ENCODE data around the gene PADI3.

PADI3 gene

DNA sequence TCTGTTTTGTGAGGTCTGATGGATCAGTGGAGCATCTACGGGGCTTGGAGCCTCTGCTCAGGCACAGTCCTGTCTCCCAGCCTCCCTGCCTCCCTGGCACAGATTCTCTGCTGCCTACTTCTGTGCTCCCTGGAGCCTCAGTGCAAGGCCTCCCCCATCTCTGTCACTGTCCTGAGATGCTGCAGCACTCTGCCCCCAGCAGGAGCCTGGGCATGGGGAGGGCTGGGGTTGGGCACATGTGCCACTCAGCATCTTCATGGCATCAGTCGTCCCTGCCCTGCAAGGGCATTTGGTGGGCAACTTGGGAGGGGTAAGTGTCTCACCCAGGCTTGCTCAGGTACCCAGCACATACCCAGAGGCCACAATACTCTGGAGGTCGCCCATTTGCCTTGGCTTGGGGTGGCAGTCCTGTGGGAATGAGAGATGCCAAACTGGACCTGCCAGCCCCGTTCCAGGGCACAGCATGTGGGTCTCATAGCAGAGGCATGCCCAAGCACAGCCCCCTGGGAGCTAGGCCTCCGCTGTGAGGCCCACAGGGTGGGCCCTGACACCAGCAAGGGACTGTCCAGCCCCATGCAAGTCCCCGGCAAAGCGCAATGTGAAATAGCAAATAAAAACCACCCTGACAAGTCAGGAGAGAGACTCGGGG is 28.7 kb downstream of the PADI3 start:
- Histone ChIP-seq H3K4me3 (ENCODE audit: low read length) (no peak overlapping the region), H3K9ac (ENCODE audit: low read length) (no peak overlapping the region), H3K27me3 (replicated peaks; ENCODE audit: control insufficient read depth, insufficient read depth, low read length) (peaks cover 74% of the 10 kb centered on the region), H3K36me3 (ENCODE audit: control insufficient read depth, insufficient read depth, low read length, severe bottlenecking) (no peaks in the 10 kb centered on the region), H3K4me1 (ENCODE audit: control insufficient read depth, insufficient read depth, low read length) (no peaks in the 10 kb centered on the region), H3K9me3 (ENCODE audit: control insufficient read depth, low read length) (no peaks in the 10 kb centered on the region)
- no peak for DNase-seq (ENCODE audit: low read depth)

DNA sequence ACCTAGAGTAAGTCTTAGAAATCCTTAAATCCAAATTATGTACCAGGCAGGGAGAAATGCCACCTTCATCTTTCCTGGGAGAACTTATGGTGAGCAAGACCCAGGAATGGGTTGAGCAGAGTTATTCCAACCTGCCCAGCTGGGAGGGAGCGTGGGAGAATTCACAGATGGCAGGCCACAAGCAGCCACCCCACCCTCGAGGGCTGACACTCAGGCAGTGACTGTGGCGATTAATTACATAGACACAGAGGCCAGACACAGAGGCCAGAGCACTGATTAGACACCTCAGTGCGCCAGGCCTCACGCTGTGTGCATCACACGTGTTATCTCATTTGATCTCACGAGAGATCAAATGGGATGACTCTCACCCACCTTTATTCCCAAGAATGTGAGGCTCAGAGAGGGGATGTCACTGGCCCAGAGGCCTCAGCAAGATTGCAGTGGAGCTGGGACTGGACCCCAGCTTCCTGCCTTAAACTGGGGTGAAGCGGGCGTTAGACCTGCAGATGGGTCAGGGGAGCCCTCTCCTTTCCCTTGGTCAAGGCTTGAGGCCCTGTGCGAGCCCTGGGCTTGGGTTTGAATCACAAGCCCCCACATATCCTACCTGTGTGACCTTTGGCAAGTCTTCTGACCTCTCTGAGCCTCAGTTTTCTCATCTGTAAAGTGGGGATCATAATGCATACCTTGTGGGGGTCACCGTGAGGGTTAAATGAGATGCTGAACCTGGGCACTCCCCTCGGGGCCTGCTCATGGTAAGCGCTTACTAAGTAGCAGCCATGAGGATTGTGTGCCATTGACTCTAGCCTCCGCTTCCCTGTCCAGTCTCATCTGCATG is 30.3 kb downstream of the PADI3 start:
- Histone ChIP-seq H3K9me3 (ENCODE audit: control insufficient read depth, low read length) (no peaks in the 10 kb centered on the region), H3K4me3 (ENCODE audit: low read length) (no peak overlapping the region), H3K4me1 (ENCODE audit: control insufficient read depth, insufficient read depth, low read length) (no peaks in the 10 kb centered on the region), H3K36me3 (ENCODE audit: control insufficient read depth, insufficient read depth, low read length, severe bottlenecking) (no peaks in the 10 kb centered on the region), H3K9ac (ENCODE audit: low read length) (no peak overlapping the region), H3K27me3 (replicated peaks; ENCODE audit: control insufficient read depth, insufficient read depth, low read length) (peaks cover 81% of the 10 kb centered on the region)
- DNase-seq (ENCODE audit: low read depth): no peak

DNA sequence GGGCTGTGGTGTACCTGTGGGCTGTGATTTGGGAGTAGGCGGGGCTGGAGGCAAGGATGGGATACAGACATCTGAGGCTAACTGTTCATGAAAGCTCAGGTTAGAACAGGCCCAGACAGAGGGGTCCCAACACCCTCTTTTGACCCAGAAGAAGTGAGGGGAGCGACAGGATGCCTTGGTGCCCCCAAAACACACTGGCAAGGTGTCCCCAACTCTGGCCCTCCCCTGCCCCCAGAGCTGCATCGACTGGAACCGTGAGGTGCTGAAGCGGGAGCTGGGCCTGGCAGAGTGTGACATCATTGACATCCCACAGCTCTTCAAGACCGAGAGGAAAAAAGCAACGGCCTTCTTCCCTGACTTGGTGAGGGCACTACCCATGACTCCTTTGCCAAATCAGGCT is 31.5 kb downstream of the PADI3 start:
- no peak for DNase-seq (ENCODE audit: low read depth)
- no peaks in the 10 kb centered on the region for H3K4me1 ChIP-seq (ENCODE audit: control insufficient read depth, insufficient read depth, low read length)
- H3K4me3 ChIP-seq (ENCODE audit: low read length): no peak overlapping the region
- H3K36me3 ChIP-seq (ENCODE audit: control insufficient read depth, insufficient read depth, low read length, severe bottlenecking): no peaks in the 10 kb centered on the region
- H3K9me3 ChIP-seq (ENCODE audit: control insufficient read depth, low read length): no peaks in the 10 kb centered on the region
- H3K9ac ChIP-seq (ENCODE audit: low read length): no peak overlapping the region
- peaks cover 85% of the 10 kb centered on the region for H3K27me3 ChIP-seq (replicated peaks; ENCODE audit: control insufficient read depth, insufficient read depth, low read length)

DNA sequence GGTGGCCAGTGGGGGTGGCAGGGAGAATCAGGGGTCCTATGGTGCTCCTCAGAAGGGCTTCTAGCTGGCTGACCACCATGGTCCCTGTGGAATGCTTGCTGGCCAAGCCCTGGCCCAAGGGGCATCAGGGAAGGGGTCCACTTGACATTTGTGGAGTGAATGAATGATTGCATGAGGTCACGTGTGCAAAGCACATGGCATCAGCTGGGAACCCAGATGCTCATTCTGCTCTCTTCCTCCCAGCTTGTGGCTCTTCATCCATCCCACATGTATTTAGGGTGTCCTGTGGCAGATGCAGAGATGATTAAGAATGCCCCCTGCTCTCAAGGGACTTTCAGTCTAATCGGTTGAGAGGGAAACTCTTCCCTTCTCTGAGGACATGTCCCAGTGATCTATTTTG is 32.0 kb downstream of the PADI3 start:
- H3K36me3 ChIP-seq (ENCODE audit: control insufficient read depth, insufficient read depth, low read length, severe bottlenecking): no peaks in the 10 kb centered on the region
- no peak overlapping the region for H3K9ac ChIP-seq (ENCODE audit: low read length)
- no peaks in the 10 kb centered on the region for H3K4me1 ChIP-seq (ENCODE audit: control insufficient read depth, insufficient read depth, low read length)
- H3K9me3 ChIP-seq (ENCODE audit: control insufficient read depth, low read length): no peaks in the 10 kb centered on the region
- H3K4me3 ChIP-seq (ENCODE audit: low read length): no peak overlapping the region
- peaks cover 80% of the 10 kb centered on the region for H3K27me3 ChIP-seq (replicated peaks; ENCODE audit: control insufficient read depth, insufficient read depth, low read length)
- no peak for DNase-seq (ENCODE audit: low read depth)

DNA sequence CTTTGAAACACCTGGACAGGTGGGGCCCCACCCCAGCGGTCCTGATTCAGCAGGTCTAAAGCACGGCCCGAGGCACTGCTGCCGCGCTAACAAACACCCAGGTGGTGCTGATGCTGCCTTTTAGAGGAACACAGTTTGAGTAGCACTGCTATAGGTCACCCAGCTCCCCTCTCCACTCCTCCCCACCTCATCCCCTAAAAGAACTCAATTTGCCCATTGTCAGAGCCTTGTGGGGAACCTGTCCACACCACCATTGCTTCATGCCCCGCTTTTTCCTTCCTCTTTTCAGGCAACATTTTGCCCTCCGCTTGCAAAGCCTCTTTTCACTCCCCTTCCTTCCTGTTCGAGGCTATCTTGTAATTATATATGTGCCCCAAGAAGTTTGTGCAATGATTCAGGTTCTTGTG is 32.9 kb downstream of the PADI3 start:
- no peaks in the 10 kb centered on the region for H3K4me1 ChIP-seq (ENCODE audit: control insufficient read depth, insufficient read depth, low read length)
- no peaks in the 10 kb centered on the region for H3K9me3 ChIP-seq (ENCODE audit: control insufficient read depth, low read length)
- peaks cover 79% of the 10 kb centered on the region for H3K27me3 ChIP-seq (replicated peaks; ENCODE audit: control insufficient read depth, insufficient read depth, low read length)
- H3K9ac ChIP-seq (ENCODE audit: low read length): no peak overlapping the region
- H3K4me3 ChIP-seq (ENCODE audit: low read length): no peak overlapping the region
- H3K36me3 ChIP-seq (ENCODE audit: control insufficient read depth, insufficient read depth, low read length, severe bottlenecking): no peaks in the 10 kb centered on the region
- no peak for DNase-seq (ENCODE audit: low read depth)

DNA sequence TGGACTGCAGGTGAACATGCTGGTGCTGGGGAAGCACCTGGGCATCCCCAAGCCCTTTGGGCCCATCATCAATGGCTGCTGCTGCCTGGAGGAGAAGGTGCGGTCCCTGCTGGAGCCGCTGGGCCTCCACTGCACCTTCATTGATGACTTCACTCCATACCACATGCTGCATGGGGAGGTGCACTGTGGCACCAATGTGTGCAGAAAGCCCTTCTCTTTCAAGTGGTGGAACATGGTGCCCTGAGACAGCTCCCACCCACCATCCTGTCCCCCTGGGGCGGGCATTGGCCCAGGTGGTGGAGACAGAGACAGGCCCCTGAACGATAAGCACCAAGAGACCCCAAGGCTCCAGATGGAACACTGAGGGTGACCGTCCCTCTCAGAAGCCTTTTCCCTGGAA is 33.9 kb downstream of the PADI3 start:
- no peak for DNase-seq (ENCODE audit: low read depth)
- Histone ChIP-seq H3K36me3 (ENCODE audit: control insufficient read depth, insufficient read depth, low read length, severe bottlenecking) (no peaks in the 10 kb centered on the region), H3K9me3 (ENCODE audit: control insufficient read depth, low read length) (no peaks in the 10 kb centered on the region), H3K4me3 (ENCODE audit: low read length) (no peak overlapping the region), H3K27me3 (replicated peaks; ENCODE audit: control insufficient read depth, insufficient read depth, low read length) (peaks cover 74% of the 10 kb centered on the region), H3K9ac (ENCODE audit: low read length) (no peak overlapping the region), H3K4me1 (ENCODE audit: control insufficient read depth, insufficient read depth, low read length) (no peaks in the 10 kb centered on the region)

DNA sequence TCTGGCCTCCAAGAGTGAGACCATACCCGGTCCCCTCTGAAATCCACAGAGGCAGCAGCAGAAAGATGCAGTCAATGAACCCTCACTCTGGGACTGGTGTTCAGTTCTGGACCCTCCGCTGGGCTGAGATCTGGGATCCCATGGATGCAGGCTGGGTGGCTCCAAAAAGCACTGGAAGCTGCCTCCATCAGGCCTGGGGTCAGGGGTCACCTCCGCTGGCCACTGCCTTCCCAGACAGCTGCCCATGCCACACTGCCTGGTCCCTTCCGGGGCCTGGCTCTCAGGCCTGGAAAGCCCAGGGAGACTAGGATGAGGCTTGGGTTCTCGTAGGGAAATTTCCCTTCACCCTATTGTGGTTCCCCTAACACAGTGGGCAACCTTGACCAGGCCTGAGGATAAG is 37.7 kb downstream of the PADI3 start:
- H3K4me1 ChIP-seq (ENCODE audit: control insufficient read depth, insufficient read depth, low read length): no peaks in the 10 kb centered on the region
- no peaks in the 10 kb centered on the region for H3K9me3 ChIP-seq (ENCODE audit: control insufficient read depth, low read length)
- DNase-seq (ENCODE audit: low read depth): no peak
- H3K9ac ChIP-seq (ENCODE audit: low read length): no peak overlapping the region
- no peak overlapping the region for H3K4me3 ChIP-seq (ENCODE audit: low read length)
- peaks cover 61% of the 10 kb centered on the region for H3K27me3 ChIP-seq (replicated peaks; ENCODE audit: control insufficient read depth, insufficient read depth, low read length)
- no peaks in the 10 kb centered on the region for H3K36me3 ChIP-seq (ENCODE audit: control insufficient read depth, insufficient read depth, low read length, severe bottlenecking)

DNA sequence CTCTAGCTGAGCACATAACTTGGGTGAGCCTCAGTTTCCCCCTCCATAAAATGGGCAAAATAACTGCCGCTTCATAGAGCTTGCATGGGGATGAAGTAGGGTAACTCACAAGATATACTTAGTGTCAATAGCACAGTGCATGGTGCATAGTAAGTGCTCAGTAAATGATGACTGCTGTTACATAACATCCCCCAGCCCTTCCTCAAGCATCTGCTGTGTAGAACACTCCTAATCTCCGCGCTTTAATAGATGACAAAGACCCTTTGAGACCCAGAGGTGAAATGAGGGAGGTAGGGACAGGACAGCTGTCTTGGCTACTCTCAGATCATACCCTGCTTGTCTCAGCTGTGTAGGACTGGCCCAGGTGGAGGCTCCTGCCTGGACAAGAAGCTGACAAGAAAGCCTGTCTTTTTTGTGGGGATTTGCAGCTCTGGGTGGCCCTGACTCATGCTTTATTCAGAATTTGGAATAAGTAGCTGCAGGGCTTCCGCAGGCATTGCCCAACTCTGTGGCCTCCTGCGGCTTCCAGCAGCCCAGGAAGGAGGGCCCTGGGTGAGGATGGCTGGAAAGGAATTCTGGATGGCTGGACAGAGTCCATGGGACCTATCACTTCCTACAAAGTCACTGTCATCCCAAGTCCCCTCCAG is 38.4 kb downstream of the PADI3 start:
- no peaks in the 10 kb centered on the region for H3K4me1 ChIP-seq (ENCODE audit: control insufficient read depth, insufficient read depth, low read length)
- peaks cover 59% of the 10 kb centered on the region for H3K27me3 ChIP-seq (replicated peaks; ENCODE audit: control insufficient read depth, insufficient read depth, low read length)
- no peak overlapping the region for H3K4me3 ChIP-seq (ENCODE audit: low read length)
- peak; percentile 74 for DNase-seq (ENCODE audit: low read depth)
- H3K36me3 ChIP-seq (ENCODE audit: control insufficient read depth, insufficient read depth, low read length, severe bottlenecking): no peaks in the 10 kb centered on the region
- no peak overlapping the region for H3K9ac ChIP-seq (ENCODE audit: low read length)
- H3K9me3 ChIP-seq (ENCODE audit: control insufficient read depth, low read length): no peaks in the 10 kb centered on the region

DNA sequence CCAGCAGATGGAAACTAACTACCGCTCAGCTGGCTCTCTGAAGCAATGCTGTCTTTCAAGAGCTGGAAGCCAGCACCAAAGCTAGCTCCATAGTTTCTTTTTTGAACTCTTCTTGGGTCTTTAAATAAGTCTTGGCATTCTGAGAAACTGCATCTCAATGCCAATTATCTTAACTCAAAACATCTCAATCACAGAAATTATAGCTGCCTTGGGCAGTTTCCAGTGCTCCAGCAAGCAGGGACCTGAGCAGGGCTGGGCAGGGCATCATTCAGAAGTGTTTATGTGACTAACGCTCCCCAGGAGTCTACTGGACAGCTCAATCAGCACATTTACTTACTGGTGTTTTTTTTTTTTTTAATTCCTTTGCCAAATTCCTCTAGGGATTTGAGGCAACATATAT is 40.8 kb downstream of the PADI3 start:
- peaks cover 48% of the 10 kb centered on the region for H3K27me3 ChIP-seq (replicated peaks; ENCODE audit: control insufficient read depth, insufficient read depth, low read length)
- H3K4me1 ChIP-seq (ENCODE audit: control insufficient read depth, insufficient read depth, low read length): no peaks in the 10 kb centered on the region
- peak; percentile 28 for DNase-seq (ENCODE audit: low read depth)

DNA sequence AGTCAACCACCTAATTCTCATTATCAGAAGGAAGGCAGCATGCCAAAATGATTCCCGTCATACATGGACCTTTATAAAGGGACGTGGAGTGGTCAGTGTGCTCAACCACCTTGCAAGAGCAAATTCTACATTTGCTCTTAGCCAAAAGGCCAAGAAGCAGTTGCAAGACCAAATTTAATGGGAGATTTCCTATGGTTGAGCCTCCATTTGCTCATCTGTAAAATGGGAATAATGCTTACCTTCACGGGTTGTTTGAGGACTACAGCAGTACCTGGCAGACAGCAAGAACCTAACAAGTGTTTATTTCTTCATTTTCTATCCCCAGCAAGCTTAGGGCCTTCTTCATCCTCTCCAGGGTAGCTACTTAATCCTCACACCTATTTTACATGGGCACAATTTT is 41.7 kb downstream of the PADI3 start:
- no peaks in the 10 kb centered on the region for H3K4me1 ChIP-seq (ENCODE audit: control insufficient read depth, insufficient read depth, low read length)
- no peak overlapping the region for H3K4me3 ChIP-seq (ENCODE audit: low read length)
- H3K27me3 ChIP-seq (replicated peaks; ENCODE audit: control insufficient read depth, insufficient read depth, low read length): peaks cover 47% of the 10 kb centered on the region
- H3K9ac ChIP-seq (ENCODE audit: low read length): no peak overlapping the region
- no peaks in the 10 kb centered on the region for H3K9me3 ChIP-seq (ENCODE audit: control insufficient read depth, low read length)
- DNase-seq (ENCODE audit: low read depth): no peak
- no peaks in the 10 kb centered on the region for H3K36me3 ChIP-seq (ENCODE audit: control insufficient read depth, insufficient read depth, low read length, severe bottlenecking)

More for the DNA sequence above, 40.8 kb downstream of the PADI3 start:
- H3K36me3 ChIP-seq (ENCODE audit: control insufficient read depth, insufficient read depth, low read length, severe bottlenecking): no peaks in the 10 kb centered on the region
- H3K4me3 ChIP-seq (ENCODE audit: low read length): no peak overlapping the region
- no peak overlapping the region for H3K9ac ChIP-seq (ENCODE audit: low read length)
- no peaks in the 10 kb centered on the region for H3K9me3 ChIP-seq (ENCODE audit: control insufficient read depth, low read length)

DNA sequence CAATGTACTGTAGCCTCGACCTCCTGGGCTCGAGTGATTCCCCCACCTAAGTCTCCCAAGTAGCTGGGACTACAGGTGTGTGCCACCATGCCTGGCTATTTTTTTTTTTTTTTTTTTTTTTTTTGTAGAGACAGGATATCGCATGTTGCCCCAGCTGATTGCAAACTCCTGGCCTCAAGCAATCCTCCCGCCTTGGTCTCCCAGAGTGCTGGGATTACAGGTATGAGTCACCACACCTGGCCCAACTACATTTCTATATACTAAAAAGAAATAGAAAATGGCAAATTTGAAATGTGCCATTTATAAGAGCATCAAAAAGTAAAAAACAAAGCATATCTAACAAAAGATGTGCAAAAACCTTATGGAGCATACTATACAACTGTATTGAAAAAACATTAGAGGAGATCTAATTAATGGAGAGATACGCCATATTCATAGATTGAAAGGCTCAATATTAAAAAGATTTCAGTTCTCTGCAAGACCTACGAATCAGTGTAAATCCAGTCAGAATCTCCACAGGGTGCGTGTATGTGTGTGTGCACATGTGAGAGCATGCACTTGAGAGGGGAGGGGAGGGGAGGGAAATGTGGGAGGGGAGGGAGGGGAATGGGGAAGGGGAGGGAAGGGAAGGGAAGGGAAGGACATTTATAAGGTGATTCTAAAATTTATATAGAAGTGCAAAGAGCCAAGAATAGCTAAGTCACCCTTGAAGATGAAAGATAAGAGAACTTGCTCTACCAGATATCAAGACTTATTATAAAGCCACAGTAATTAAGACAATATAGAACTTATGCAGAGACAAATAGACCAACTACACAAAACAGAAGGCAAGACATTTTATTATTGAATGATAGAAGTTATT is 43.6 kb downstream of the PADI3 start:
- no peak for DNase-seq (ENCODE audit: low read depth)
- Histone ChIP-seq H3K4me3 (ENCODE audit: low read length) (no peak overlapping the region), H3K36me3 (ENCODE audit: control insufficient read depth, insufficient read depth, low read length, severe bottlenecking) (no peaks in the 10 kb centered on the region), H3K27me3 (replicated peaks; ENCODE audit: control insufficient read depth, insufficient read depth, low read length) (peaks cover 56% of the 10 kb centered on the region), H3K9ac (ENCODE audit: low read length) (no peak overlapping the region), H3K4me1 (ENCODE audit: control insufficient read depth, insufficient read depth, low read length) (no peaks in the 10 kb centered on the region), H3K9me3 (ENCODE audit: control insufficient read depth, low read length) (peaks cover 4% of the 10 kb centered on the region)
